Stimulated activated CD8-positive, alpha-beta memory T cell treated with anti-CD3 and anti-CD28 coated beads, Interleukin-15, amount 100 ng/mL, for 24 hours (primary cell): ENCODE measurements around the gene ADRB2.
"Not testable (repeated sequence)": the region's sequence is repeated elsewhere in the genome, so short reads cannot be mapped to it uniquely, and the experiment has no call there.

Experiments
- DNase-seq: peaks from one replicate; pipeline ENCODE4 v3.0.0-alpha.2; 2020; ENCODE audit warnings: low read depth

Gene ADRB2

GRCh38 chr5:148826053-148826738 is at the start of gene ADRB2:
TSS of gene ADRB2 (plus strand) at chr5:148826611. CDS start at chr5:148826832, 221 bp downstream.
- DNase-seq, result peak; percentile 63

GRCh38 chr5:148776780-148777179 is 49.6 kb upstream of the ADRB2 start:
- no peak for DNase-seq

- DNase-seq, result no peak
Observed at GRCh38 chr5:148778882-148779281, 47.5 kb upstream of the ADRB2 start.

- DNase-seq, result no peak
Observed at GRCh38 chr5:148780711-148781110, 45.7 kb upstream of the ADRB2 start.

GRCh38 chr5:148781766-148782165 is 44.6 kb upstream of the ADRB2 start:
- DNase-seq, result no peak

GRCh38 chr5:148785223-148785622 is 41.2 kb upstream of the ADRB2 start:
- no peak for DNase-seq

GRCh38 chr5:148786456-148786855 is 40.0 kb upstream of the ADRB2 start:
- DNase-seq, result no peak

- no peak for DNase-seq
Observed at GRCh38 chr5:148788636-148789035, 37.8 kb upstream of the ADRB2 start.

- DNase-seq, result no peak
Observed at GRCh38 chr5:148790545-148791333, 35.7 kb upstream of the ADRB2 start.

GRCh38 chr5:148791334-148791667 is 35.1 kb upstream of the ADRB2 start:
- DNase-seq, result no peak

GRCh38 chr5:148791696-148792095 is 34.7 kb upstream of the ADRB2 start:
- no peak for DNase-seq

GRCh38 chr5:148792744-148793143 is 33.7 kb upstream of the ADRB2 start:
- no peak for DNase-seq

GRCh38 chr5:148793261-148793660 is 33.1 kb upstream of the ADRB2 start:
- no peak for DNase-seq

- DNase-seq, result no peak
Observed at GRCh38 chr5:148794275-148794674, 32.1 kb upstream of the ADRB2 start.

- DNase-seq, result no peak
Observed at GRCh38 chr5:148794729-148795561, 31.5 kb upstream of the ADRB2 start.

- no peak for DNase-seq
Observed at GRCh38 chr5:148796936-148797335, 29.5 kb upstream of the ADRB2 start.

- no peak for DNase-seq
Observed at GRCh38 chr5:148798786-148799185, 27.6 kb upstream of the ADRB2 start.

GRCh38 chr5:148799737-148800527 is 26.5 kb upstream of the ADRB2 start:
- DNase-seq, result no peak

GRCh38 chr5:148801682-148802276 is 24.6 kb upstream of the ADRB2 start:
- no peak for DNase-seq

- not testable (repeated sequence) for DNase-seq
Observed at GRCh38 chr5:148803451-148803850, 23.0 kb upstream of the ADRB2 start.

GRCh38 chr5:148804393-148804792 is 22.0 kb upstream of the ADRB2 start:
- DNase-seq, result no peak
